ENCODE results near the gene GSN. TPM values are rescaled to one million over a fixed set of nuclear protein-coding genes. Genes with fewer than 3 reads are reported as not detected.

The GSN gene
- total RNA-seq, 1 experiment from 2014 or later, result 229 TPM

- no peak for DNase-seq (ENCODE audit: low read depth)
These were observed 104.5 kb downstream of the GSN start for GRCh38 chr9:121372239-121373010.

- DNase-seq (ENCODE audit: low read depth), result no peak
These were observed 105.2 kb downstream of the GSN start for GRCh38 chr9:121373011-121373729.

DNA sequence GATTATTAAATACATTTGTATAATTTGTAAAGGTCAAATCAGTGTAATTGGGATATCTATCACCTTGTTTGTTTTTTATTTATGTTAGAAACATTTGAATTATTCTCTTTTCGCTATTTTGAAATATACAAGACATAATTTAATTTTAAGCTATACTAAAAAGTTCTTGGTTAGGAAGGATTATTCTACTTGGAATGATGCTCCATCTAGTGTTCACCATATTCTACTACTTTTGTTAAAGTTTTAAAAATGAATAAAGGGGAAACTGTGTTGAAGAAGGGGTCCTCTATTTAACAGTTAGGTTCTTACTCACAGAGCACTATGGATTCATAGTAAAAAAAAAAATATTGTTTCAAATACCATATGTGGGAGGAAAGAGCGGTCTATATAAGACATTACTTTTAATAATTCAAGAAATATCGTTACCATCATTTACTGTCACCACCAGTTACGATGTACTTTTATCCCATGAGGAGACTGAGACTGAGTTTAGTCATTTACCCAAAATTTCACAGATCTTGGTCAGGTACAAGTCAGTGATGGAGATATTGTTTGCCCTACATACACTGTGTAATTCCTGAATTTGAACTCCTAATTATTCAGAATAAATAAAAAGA lies 108.4 kb downstream of the GSN start:
- peak; percentile 9 for DNase-seq (ENCODE audit: low read depth)

GRCh38 chr9:121380846-121381245 lies 112.9 kb downstream of the GSN start:
- no peak for DNase-seq (ENCODE audit: low read depth)

Other genes with a start within 250 kb of the GSN start
- 6.2 and 8.4 TPM in 2 replicates for gene C5, start 217.9 kb upstream of the GSN start, total RNA-seq (2014; rRNA removed; shearing (Covaris generic))
- 16.9 and 19.5 TPM in 2 replicates for gene CNTRL, start 193.2 kb upstream of the GSN start, total RNA-seq (2014; rRNA removed; shearing (Covaris generic))
- gene RAB14, start 66.3 kb upstream of the GSN start, total RNA-seq (2014; rRNA removed; shearing (Covaris generic)), result 25.1 and 34.5 TPM in 2 replicates
- 43.7 and 45.1 TPM in 2 replicates for gene STOM, start 102.1 kb downstream of the GSN start, total RNA-seq (2014; rRNA removed; shearing (Covaris generic))
- gene GGTA1, start 231.7 kb downstream of the GSN start, total RNA-seq (2014; rRNA removed; shearing (Covaris generic)), result not detected in 2 replicates